Pancreas (tissue), 10 donors: ENCODE data around the gene INSL3. TPM values are rescaled to one million over a fixed set of nuclear protein-coding genes. Genes with fewer than 3 reads are reported as not detected.
"Not testable (repeated sequence)": the region's sequence is repeated elsewhere in the genome, so short reads cannot be mapped to it uniquely, and the experiment has no call there.

Experiments used
- ATAC-seq, 4 donors: fragments of 200-7000 bp; cut with Tn5 transposase; one replicate each; pipeline versions ENCODE4 v1.8.0 to v1.9.1; 2020; ENCODE audit warnings: mild to moderate bottlenecking in 4 of 4, moderate library complexity in 4 of 4
- DNase-seq, 6 donors: peaks; one replicate each; pipeline ENCODE4 v3.0.0-alpha.2; 2020
- FAIRE-seq: peaks from 2 replicates; lab custom pipeline; 2012; peaks lifted over from hg19 to GRCh38; lab: Jason Lieb, UNC
- H3K27ac ChIP-seq, 4 donors: fragments of 200-600 bp; sonication (generic); 1 replicate in 3 of 4; 2 replicates in 1 of 4; pipeline versions ENCODE4 v1.5.0 to v1.8.0; 2020
- H3K27me3 ChIP-seq, 4 donors: fragments of 200-600 bp; one replicate each; pipeline ENCODE4 v1.8.0; 2021
- H3K36me3 ChIP-seq, 3 donors: fragments of 200-600 bp; sonication (generic) in 1 of 3; one replicate each; pipeline versions ENCODE4 v1.5.0 to v1.8.0; 2020 to 2021
- H3K4me1 ChIP-seq, 3 donors: fragments of 200-600 bp; one replicate each; pipeline ENCODE4 v1.8.0; 2021
- H3K4me3 ChIP-seq, 4 donors: fragments of 200-600 bp; sonication (generic) in 2 of 4; one replicate each; pipeline versions ENCODE4 v1.5.0 to v1.8.0; 2020 to 2021
- H3K9me3 ChIP-seq, 4 donors: fragments of 200-600 bp; one replicate each; pipeline ENCODE4 v1.8.0; 2021
- WGBS, 2 donors: extraction: QIAGEN DNeasy Blood & Tissue Kit; methylation state at CpG; one replicate each; pipeline ENCODE4 v1.1.7; 2013; 5-methylcytosine and 5-hydroxymethylcytosine counted together
- intact Hi-C, 3 donors: fragments of 100-400 bp; cut with DNase I; formaldehyde crosslinking; loops; one replicate each; pipeline versions ENCODE4 v1.11.1 to v1.14.2; 2022
- polyA plus RNA-seq, 2 donors: library from polyadenylated mRNA; stranded (reverse); fragments of 200-250 nt; gene quantifications; one replicate each; pipeline ENCODE4 v1.2.3, GENCODE V29; 2013
- total RNA-seq, 6 donors: library from RNA; stranded (reverse); fragmentation: NEBNext Ultra II Directional in 4 of 6; extraction: Animal tissue kit (Norgen Biotek cat#: 25700) in 4 of 6; gene quantifications; one replicate each; pipeline versions ENCODE4 v1.2.1 to v1.2.4, GENCODE V29; 2021 to 2023
- TF ChIP-seq, protein P1 (sequence below), 4 donors: fragments of 200-600 bp; sonication (generic) in 3 of 4; IDR thresholded peaks; one replicate each; pipeline versions ENCODE4 v1.5.0 to v1.8.0; 2021; ENCODE audit warnings: antibody characterized with exemption in 4 of 4
- donor health status: healthy with polysubstance abuse.
- donor health status: DM: no; HTN: no; CAD: no; lungs with moderate emphysema.
- donor health status: DM: no; HTN: no; CAD: no.
- donor health status: control.
- donor health status: control.
- donor health status: Bipolar disorder and iron deficiency.
- donor health status: DM: yes; HTN: yes; CAD: no.
- donor health status: DM: no; HTN: no; CAD: no.
- donor health status: DM: no; HTN: no; CAD: no.
- donor health status: DM: yes; HTN: yes; CAD: no.

INSL3 gene
- total and polyA plus RNA-seq, 8 donors, result not detected

DNA sequence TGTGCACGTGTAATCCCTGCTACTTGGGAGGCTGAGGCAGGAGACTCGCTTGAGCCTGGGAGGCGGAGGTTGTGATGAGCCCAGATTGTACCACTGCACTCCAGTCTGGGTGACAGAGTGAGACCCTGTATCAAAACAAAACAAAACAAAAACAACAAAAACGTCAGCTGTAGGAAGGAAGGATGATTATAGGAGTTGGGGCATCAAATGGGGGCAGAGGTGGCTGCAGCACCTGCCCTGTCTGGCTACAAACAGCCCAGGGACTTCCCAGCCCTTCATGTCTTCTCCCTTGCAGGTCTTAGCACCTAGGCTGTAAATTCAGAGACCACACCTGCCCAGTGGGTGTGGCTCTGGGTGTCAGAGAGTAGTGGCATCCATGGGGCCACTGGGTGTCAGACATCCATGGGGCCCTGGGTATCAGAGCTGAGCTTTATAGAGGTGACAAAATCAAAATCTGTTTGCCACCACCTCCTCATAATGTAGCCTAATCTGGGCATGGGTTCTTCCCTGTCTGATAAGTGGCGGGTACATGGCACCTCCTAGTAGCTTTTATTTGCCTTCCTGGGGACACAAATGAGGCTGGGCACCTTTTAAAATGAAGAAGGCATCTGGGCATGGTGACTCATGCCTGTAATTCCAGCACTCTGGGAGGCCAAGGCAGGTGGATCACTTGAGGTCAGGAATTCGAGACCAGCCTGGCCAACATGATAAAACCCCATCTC, 31.1 kb downstream of the INSL3 start:
- DNase-seq, result no peak
- Histone ChIP-seq H3K27me3 (no peaks in the 10 kb centered on the region), H3K4me3 (no peak overlapping the region), H3K9me3 (no peaks in the 10 kb centered on the region), H3K36me3 (no peaks in the 10 kb centered on the region), H3K4me1 (peaks cover 0 to 9% (median 4%) of the 10 kb centered on the region in 3 donors), H3K27ac (peak overlapping the region in 1 of 4 donors; percentile 29)
- FAIRE-seq, result no peak
- intact Hi-C loops, result no loop called here
- WGBS, 2 donors, result 66 to 71% methylated on average over 6 of the region's 6 CpGs
- no peak for ATAC-seq
- TF ChIP-seq, protein P1, sequence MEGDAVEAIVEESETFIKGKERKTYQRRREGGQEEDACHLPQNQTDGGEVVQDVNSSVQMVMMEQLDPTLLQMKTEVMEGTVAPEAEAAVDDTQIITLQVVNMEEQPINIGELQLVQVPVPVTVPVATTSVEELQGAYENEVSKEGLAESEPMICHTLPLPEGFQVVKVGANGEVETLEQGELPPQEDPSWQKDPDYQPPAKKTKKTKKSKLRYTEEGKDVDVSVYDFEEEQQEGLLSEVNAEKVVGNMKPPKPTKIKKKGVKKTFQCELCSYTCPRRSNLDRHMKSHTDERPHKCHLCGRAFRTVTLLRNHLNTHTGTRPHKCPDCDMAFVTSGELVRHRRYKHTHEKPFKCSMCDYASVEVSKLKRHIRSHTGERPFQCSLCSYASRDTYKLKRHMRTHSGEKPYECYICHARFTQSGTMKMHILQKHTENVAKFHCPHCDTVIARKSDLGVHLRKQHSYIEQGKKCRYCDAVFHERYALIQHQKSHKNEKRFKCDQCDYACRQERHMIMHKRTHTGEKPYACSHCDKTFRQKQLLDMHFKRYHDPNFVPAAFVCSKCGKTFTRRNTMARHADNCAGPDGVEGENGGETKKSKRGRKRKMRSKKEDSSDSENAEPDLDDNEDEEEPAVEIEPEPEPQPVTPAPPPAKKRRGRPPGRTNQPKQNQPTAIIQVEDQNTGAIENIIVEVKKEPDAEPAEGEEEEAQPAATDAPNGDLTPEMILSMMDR (IDR thresholded peaks at IDR 0.05), result no peak

GRCh38 chr19:17788632-17789031, 32.7 kb downstream of the INSL3 start:
- ATAC-seq, result no peak
- WGBS, 2 donors, result 98 to 100% methylated on average over 2 of the region's 2 CpGs
- TF ChIP-seq, protein P1 (IDR thresholded peaks at IDR 0.05), result no peak
- H3K36me3 ChIP-seq, result no peaks in the 10 kb centered on the region
- intact Hi-C loops, result loop anchor here in 1 of 3 donors (5.0 kb wide), 1 partner anchor 64 kb away; no protein-coding TSS in a partner anchor
- no peaks in the 10 kb centered on the region for H3K9me3 ChIP-seq
- no peak for DNase-seq
- H3K4me1 ChIP-seq, result peaks cover 0 to 9% (median 0%) of the 10 kb centered on the region in 3 donors
- no peak overlapping the region for H3K27ac ChIP-seq
- H3K27me3 ChIP-seq, result no peaks in the 10 kb centered on the region
- H3K4me3 ChIP-seq, result no peak overlapping the region
- no peak for FAIRE-seq

GRCh38 chr19:17787274-17787913, 33.9 kb downstream of the INSL3 start:
- TF ChIP-seq, protein P1 (IDR thresholded peaks at IDR 0.05), result no peak
- ATAC-seq, result no peak
- H3K27ac ChIP-seq, result no peak overlapping the region
- FAIRE-seq, result no peak
- H3K4me3 ChIP-seq, result no peak overlapping the region
- H3K4me1 ChIP-seq, result peaks cover 0 to 9% (median 0%) of the 10 kb centered on the region in 3 donors
- H3K9me3 ChIP-seq, result no peaks in the 10 kb centered on the region
- 91 to 94% methylated on average over 14 of the region's 14 CpGs for WGBS, 2 donors
- intact Hi-C loops, result loop anchor here in 1 of 3 donors (5.0 kb wide), 1 partner anchor 65 kb away; no protein-coding TSS in a partner anchor
- no peaks in the 10 kb centered on the region for H3K36me3 ChIP-seq
- no peaks in the 10 kb centered on the region for H3K27me3 ChIP-seq
- no peak for DNase-seq

DNA sequence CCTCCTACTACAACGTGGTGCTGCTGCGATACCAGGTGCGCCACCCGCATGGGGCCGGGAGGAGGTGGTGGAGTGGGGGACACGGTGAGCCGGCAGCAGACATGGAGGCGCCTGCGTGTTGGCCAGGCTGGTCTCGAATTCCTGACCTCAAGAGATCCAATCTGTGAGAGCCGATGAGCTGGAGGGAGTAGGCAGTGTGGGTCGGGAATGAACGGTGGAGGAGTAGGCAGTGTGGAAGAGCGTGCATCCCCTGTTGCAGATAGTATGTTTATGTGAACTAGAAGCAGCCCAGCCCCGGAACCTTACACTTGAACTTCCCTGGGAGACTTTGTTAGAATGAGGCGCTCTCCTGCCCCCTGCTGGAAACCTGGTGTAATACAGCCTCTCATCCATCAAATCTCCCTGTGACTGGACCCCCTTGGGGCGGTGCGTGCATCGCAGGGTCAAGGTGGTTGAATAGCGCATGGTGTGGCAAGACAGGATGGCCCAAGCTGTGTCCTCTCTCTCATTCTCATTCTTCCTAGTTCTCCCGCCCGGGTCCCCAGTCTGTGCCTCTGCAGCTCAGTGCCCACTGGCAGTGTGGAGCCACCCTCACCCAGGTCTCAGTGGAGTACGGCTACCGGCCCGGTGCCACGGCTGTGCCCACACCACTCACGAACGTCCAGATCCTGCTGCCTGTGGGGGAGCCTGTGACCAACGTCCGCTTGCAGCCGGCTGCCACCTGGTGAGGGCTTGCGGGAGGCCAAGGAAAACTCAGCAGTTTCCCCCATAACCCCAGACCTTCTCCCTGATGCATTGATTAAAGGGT, 36.9 kb downstream of the INSL3 start:
- Histone ChIP-seq H3K36me3 (no peaks in the 10 kb centered on the region), H3K9me3 (no peaks in the 10 kb centered on the region), H3K4me3 (no peak overlapping the region), H3K27me3 (no peaks in the 10 kb centered on the region), H3K27ac (no peak overlapping the region), H3K4me1 (no peaks in the 10 kb centered on the region)
- 27 to 36% methylated on average over 32 of the region's 32 CpGs for WGBS, 2 donors
- TF ChIP-seq, protein P1 (IDR thresholded peaks at IDR 0.05), result peak; percentile 61 to 71 (median 66)
- intact Hi-C loops, result loop anchor here in 1 of 3 donors (5.0 kb wide), 1 partner anchor 68 kb away; no protein-coding TSS in a partner anchor
- no peak for FAIRE-seq
- peak in 5 of 6 donors; percentile 32 to 77 (median 63) for DNase-seq
- peak in 3 of 4 donors; percentile 77 to 90 (median 78) for ATAC-seq

DNA sequence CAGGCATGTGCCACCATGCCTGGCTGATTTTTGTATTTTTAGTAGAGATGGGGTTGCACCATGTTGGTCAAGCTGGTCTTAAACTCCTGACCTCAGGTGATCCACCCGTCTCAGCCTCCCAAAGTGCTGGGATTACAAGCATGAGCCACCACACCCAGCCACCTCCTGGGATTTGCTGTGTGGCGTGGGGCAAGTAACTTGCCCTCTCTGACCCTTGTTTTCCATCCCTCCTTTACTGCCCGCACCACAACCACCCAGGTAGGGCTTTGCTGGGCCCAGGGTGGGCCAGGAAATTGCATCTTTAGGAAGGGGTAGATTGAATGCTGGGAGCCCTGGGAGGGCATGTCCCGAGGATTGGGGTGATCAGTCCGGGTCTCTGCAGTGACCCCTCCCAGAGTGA, 37.6 kb downstream of the INSL3 start:
- H3K4me3 ChIP-seq, DNase-seq, H3K27ac ChIP-seq, ATAC-seq, intact Hi-C loops, H3K9me3 ChIP-seq, H3K4me1 ChIP-seq, FAIRE-seq, H3K27me3 ChIP-seq, H3K36me3 ChIP-seq: not testable (repeated sequence)
- WGBS, 2 donors, result 54 to 64% methylated on average over 5 of the region's 5 CpGs
